ENCODE results near the gene FHL5.
"Not testable (repeated sequence)": the region's sequence is repeated elsewhere in the genome, so short reads cannot be mapped to it uniquely, and the experiment has no call there.

The FHL5 gene, protein sequence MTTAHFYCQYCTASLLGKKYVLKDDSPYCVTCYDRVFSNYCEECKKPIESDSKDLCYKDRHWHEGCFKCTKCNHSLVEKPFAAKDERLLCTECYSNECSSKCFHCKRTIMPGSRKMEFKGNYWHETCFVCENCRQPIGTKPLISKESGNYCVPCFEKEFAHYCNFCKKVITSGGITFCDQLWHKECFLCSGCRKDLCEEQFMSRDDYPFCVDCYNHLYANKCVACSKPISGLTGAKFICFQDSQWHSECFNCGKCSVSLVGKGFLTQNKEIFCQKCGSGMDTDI

DNA sequence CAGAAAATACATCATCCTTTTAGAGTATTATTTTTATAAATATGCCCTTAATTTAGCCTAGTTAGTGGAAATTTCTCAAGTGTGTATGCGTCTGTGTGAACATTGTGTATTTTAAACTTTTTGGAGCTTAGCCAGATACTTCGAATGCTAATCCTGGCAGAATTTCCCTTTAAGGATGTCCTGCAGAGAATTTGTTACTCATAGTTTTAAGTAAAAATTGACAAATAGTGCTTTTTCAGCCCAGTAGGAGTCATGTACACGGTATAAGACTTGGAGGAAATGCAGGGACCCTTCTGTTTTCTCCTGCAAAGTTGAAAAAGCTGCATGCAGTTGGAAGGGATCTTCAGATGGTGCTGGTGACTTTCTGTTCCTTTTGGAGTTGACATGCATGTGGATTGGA lies at the start of gene FHL5:
TSS of gene FHL5 (plus strand) at position 243 of the 400 bp plus-strand sequence. CDS start 40,486 bp downstream, outside the sequence.
- DNase-seq = no peak

GRCh38 chr6:96520171-96521115 lies 42.5 kb upstream of the FHL5 start:
- peak; percentile 58 for DNase-seq

- DNase-seq = no peak
These were observed 41.7 kb upstream of the FHL5 start for GRCh38 chr6:96521306-96521643.

DNA sequence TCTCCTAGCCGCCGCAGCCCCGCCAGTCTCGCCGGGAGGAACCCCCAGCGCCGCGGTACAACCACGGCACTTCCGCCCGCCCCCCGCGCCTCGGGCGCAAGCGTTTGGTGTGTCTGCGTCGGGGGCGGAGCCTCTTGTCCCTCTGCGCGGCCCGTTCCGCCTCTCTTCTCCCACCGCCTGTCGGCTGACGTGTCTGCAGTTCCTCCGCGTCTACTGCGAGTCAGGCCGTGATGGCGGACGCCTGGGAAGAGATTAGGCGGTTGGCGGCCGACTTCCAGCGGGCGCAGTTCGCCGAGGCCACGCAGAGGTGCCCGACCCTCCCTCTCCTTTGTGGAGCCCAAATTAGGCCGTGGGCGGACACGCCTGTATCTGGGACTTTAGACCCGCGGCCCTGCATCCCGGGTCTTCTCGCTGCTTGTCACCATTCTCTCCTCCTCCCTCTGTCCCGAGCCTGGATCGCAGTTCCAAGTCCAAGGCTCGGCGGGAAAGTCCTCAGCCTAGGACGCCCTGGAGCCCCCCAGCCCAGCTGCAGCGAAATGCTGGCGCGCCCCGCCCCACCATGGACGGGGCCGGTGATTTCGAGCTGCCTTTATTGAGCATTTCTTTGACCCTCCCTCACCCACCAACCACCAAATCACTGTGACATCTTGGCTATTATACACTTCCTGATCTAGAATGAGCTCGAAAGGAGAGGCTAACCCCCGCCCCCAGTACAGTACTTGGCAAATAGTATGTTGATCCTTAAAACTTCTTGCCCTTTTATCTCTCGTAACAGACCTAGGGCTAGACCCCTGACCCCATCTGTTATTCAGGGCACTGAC lies 41.1 kb upstream of the FHL5 start, which contains the start of gene UFL1:
TSS of gene UFL1 (plus strand) at position 163 of the 821 bp plus-strand sequence. CDS start at position 231, 68 bp downstream.
- DNase-seq = peak; percentile 93

DNA sequence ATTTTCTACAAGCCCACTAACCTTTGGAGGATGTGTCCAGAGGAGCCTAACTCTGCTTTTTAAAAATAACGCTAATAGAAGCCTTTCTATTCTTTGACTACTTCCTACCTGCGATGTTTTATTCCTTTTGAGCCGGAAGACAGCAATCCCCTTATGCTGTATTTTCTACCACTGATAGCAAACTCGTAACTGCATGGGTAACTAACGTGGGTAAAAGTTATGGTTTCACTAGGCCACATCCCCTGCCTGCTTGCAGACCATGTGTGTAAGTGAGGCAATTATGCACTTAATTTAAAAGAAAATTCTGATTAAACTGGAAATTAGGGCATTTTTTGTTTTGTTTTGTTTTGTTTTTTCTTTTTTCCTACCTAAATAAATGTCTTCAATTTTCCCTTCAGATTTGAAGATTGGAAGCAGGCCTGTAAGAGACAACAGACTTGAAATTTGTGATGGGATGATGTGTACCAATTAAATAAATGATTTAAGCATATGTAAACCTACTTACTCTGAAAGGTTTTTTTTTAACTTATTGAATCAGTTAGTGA lies 40.4 kb upstream of the FHL5 start:
- DNase-seq = peak; percentile 19

- DNase-seq = no peak
These were observed 34.7 kb upstream of the FHL5 start for GRCh38 chr6:96528193-96528592.

- no peak for DNase-seq
These were observed 30.5 kb upstream of the FHL5 start for GRCh38 chr6:96532399-96532798.

GRCh38 chr6:96537726-96538125 lies 25.2 kb upstream of the FHL5 start:
- DNase-seq = no peak

DNA sequence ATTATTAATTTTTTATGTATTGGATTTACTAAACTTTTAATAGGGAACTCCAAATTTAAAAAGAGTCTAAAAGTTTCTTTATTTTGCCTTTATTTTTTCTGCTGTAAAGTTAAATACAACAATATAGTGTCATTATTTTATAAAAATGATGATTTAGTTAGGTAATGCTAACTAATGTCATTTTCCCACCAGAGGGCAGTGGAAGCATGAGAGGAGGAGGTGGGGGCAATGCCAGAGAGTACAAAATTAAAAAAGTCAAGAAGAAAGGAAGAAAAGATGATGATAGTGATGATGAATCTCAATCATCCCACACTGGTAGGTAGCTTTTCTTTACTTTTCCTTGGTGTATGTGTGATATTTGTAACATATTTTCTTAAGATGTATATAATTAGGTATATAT lies 20.2 kb upstream of the FHL5 start:
- no peak for DNase-seq

DNA sequence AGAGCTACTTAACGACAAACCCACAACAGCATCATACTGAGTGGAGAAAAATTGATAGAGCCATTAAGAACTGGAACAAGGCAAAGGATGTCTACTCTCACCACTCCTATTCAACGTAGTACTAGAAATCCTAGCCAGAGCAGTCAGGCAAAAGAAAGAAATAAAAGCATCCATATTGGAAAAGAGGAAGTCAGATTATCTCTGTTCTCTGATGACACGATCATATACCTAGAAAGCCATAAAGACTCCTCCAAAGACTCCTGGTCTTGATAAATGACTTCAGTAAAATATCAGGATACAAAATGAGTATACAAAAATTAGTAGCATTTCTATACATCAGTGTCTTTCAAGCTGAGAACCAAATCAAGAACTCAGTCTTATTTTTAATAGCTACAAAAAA lies 17.0 kb upstream of the FHL5 start:
- no peak for DNase-seq

GRCh38 chr6:96547654-96548053 lies 15.3 kb upstream of the FHL5 start:
- no peak for DNase-seq

DNA sequence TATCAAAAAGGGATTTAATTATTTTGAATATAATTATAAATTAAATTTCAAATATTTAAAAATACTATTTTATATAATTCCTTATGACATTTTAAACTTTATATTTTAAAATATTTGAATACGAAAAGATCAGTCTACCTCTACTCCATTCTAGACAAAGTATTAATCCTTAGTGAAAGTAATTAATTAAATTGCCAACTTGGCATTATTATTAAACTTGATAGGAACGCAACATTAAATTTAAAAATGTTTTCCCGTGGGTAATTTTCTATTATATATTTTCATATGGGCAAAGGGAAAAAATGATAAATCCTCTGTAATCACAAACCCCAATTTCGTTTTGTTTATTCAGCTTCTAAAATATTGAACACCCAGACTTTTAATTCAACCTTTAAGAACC lies 8.4 kb upstream of the FHL5 start:
- no peak for DNase-seq

DNA sequence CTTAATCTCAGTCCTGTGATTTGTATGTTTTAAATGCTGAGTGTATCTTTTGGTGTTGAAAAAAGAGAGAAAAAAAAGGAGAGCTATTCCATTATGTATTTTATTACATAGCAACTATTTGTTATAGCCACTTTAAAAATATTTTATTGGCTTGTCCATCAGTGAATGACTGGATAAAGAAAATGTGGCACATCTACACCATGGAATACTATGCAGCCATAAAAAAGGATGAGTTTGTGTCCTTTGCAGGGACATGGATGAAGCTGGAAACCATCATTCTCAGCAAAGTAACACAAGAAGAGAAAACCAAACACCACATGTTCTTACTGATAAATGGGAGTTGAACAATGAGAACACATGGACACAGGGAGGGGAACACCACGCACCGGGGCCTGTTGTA lies 3.2 kb upstream of the FHL5 start:
- DNase-seq = not testable (repeated sequence)

DNA sequence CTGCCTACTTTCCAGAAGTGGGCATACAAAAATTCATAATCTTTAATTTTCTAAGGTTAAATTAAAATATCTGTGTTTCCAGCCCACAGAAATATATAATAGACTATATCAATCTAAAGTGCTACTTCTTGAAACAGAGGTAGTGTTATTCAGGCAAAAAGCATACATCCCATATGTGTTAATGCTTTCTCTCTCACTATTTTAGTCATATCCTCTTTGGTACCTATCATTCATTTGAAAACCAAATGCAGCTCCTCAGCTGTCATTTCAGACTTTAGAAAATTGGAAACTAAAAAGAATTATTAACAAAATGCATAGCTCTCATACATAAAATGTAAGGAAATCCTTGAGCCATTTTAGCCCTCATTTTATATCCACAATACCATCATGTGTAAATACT lies 925 bp downstream of the FHL5 start:
- no peak for DNase-seq

DNA sequence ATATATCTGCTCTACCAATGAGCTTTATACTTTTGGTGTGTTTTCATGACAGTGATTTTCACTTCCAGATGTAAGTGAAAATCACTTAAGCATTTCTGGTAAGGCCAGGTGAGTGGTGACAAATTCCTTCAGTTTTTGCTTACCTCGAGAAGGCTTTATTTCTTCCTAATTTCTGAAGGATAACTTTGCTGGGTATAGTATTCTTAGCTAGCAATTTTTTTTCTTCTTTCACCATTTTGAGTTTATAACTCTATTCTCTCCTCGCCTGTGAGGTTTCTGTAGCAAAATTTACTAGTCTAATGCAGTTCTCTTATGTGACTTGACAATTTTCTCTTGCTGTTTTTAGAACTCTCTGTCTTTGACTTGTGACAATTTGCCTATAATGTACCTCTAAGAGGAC lies 7.1 kb downstream of the FHL5 start:
- no peak for DNase-seq

- DNase-seq = no peak
These were observed 8.6 kb downstream of the FHL5 start for GRCh38 chr6:96571551-96571950.

DNA sequence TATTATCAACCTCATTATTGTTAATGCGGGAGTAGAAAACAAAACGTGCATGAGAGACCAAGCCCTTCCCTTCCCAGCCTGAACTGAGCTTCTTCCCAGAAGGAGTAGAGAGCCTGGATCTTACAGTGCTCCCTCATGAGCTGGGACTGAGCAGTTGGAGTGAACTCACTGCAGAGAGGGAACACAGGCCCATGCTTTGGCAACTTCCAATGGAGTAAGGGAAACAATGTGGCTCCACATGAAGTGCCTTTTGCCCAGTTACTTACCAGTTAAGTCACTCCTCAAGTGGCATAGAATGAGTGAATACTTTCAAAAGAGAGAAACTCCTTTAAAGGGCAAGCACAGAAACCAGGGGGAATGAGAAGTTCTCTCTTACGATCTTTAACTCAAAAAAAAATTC lies 12.4 kb downstream of the FHL5 start:
- DNase-seq = no peak

DNA sequence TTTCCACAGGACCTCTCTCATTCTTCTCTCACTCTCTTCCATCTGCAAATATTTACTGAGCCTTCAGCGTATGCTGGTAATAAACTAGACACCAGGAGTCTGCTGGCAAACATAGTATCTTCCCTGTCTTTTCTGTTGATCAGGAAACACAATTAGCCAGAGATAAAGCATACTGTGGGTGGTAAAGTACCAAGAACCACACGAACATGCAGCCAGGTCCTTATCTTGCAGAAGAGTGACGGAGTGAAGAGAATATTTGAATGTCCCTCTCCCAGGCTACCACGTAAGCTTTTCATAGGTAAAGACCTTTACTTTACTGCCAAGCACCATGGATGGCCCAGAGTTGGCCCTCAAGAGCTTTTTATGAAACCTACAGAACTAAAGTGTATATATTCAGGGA lies 13.3 kb downstream of the FHL5 start:
- no peak for DNase-seq

DNA sequence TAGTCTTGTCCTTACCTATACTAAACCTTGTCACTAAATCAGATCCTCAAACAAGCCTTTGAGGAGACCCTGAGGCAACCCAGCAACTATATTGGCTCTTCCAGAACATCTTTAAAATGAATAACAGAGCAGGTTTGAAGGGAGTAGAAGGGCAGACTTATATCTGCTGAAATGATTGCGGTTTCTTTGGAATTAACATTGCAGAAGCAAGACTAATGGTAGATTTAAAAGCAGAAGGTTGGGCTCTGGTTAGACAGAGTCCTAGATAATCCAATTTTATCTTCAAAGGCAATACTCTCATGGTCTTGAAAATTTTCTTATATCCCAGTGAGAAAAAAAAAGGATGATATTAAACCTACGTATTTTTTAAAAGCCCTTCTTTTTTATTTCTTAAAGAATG lies 19.1 kb downstream of the FHL5 start:
- DNase-seq = no peak

DNA sequence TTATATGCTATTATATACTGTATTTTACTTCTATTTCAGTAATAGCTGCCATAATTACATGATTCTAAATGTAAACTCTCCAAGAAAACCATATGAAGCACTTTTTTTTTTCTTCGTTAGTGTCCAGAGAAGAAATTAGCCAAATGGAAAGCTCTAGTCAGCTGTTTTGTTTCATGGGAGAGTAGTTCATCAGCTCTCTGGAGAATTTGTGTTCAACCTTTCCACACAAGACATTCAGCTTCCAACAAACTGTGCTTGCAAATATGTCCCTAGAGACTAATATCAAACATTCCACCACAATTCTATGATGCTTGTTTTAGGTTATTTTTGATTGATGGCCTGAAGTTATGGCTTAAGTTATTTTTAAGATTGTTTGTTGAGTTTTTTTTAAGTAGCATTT lies 19.5 kb downstream of the FHL5 start:
- no peak for DNase-seq

GRCh38 chr6:96604420-96604819 lies 41.5 kb downstream of the FHL5 start:
- no peak for DNase-seq

- no peak for DNase-seq
These were observed 45.1 kb downstream of the FHL5 start for GRCh38 chr6:96608074-96608473.

GRCh38 chr6:96610019-96610418 lies 47.1 kb downstream of the FHL5 start:
- DNase-seq = no peak
